ENCODE results near the gene GJA8. TPM values are rescaled to one million over a fixed set of nuclear protein-coding genes. Genes with fewer than 3 reads are reported as not detected.
"Not testable (repeated sequence)": the region's sequence is repeated elsewhere in the genome, so short reads cannot be mapped to it uniquely, and the experiment has no call there.

The GJA8 gene
- polyA plus RNA-seq (2013, experiment 1 of 2): not detected
- polyA plus RNA-seq (2013, experiment 2 of 2): not detected

GRCh38 chr1:147902253-147902845 is at the start of gene GJA8:
Gene GJA8, plus strand, starts transcription at chr1:147902795. Its CDS starts 5,161 bp downstream, at chr1:147907956.
- Histone ChIP-seq H4K91ac (ENCODE audit: low read depth, low read length, poor library complexity) (no peak within 1 kb of the TSS), H3K18ac (ENCODE audit: low read length) (no peak within 1 kb of the TSS), H3K14ac (ENCODE audit: low read length) (no peak within 1 kb of the TSS), H3K27me3 (ENCODE audit: control insufficient read depth in 3 of 3, insufficient read depth in 3 of 3, low read depth in 1 of 3, low read length in 3 of 3) (peaks cover 0 to 19% (median 3%) of the 10 kb centered on the region in 3 experiments), H3K9ac (ENCODE audit: low read depth, low read length, poor library complexity) (no peak within 1 kb of the TSS), H3K9me3 (replicated peaks in 1 of 2; ENCODE audit: control insufficient read depth in 2 of 2, insufficient read depth in 1 of 2, low read depth in 1 of 2, low read length in 2 of 2) (no peaks in the 10 kb centered on the region), H2BK5ac (ENCODE audit: low read length) (no peak within 1 kb of the TSS), H3K4ac (ENCODE audit: low read length) (no peak within 1 kb of the TSS), H3K79me1 (ENCODE audit: low read depth, low read length) (no peaks in the 10 kb centered on the region), H3K4me2 (ENCODE audit: insufficient read depth, low read length, poor library complexity, severe bottlenecking) (no peak within 1 kb of the TSS), H3K27ac (replicated peaks; ENCODE audit: low read length) (no peak within 1 kb of the TSS), H3K4me1 (ENCODE audit: control insufficient read depth in 2 of 2, insufficient read depth in 1 of 2, low read depth in 1 of 2, low read length in 2 of 2) (peaks cover 5 to 12% of the 10 kb centered on the region in 2 donors), H2BK15ac (ENCODE audit: low read length) (no peak within 1 kb of the TSS), H3K4me3 (ENCODE audit: low read length in 2 of 2) (no peak within 1 kb of the TSS), H3K36me3 (replicated peaks in 1 of 2; ENCODE audit: control insufficient read depth in 2 of 2, insufficient read depth in 2 of 2, low read length in 2 of 2) (no peaks in the 10 kb centered on the region), H3K23ac (ENCODE audit: low read depth, low read length, poor library complexity) (no peak within 1 kb of the TSS), H4K8ac (ENCODE audit: low read depth, low read length) (no peak within 1 kb of the TSS), H2BK12ac (ENCODE audit: low read length) (no peak within 1 kb of the TSS), H2BK120ac (ENCODE audit: low read depth, low read length) (no peak within 1 kb of the TSS), H2AFZ (ENCODE audit: low read length) (no peak within 1 kb of the TSS), H2AK5ac (ENCODE audit: low read depth, low read length) (no peak within 1 kb of the TSS)
- no peak for DNase-seq (ENCODE audit: low spot score)
- no CpG with 5 or more reads among the region's 7 CpGs for WGBS, 2 donors (ENCODE audit: extremely low coverage in 2 of 2, insufficient read length in 2 of 2, insufficient replicate concordance in 1 of 2)

GRCh38 chr1:147853391-147853790 is 49.2 kb upstream of the GJA8 start:
- H3K18ac ChIP-seq (ENCODE audit: low read length): no peak overlapping the region
- no CpG with 5 or more reads among the region's 3 CpGs for WGBS, 2 donors (ENCODE audit: extremely low coverage in 2 of 2, insufficient read length in 2 of 2, insufficient replicate concordance in 1 of 2)

GRCh38 chr1:147854989-147855388 is 47.6 kb upstream of the GJA8 start:
- not testable (repeated sequence) for H2BK5ac ChIP-seq (ENCODE audit: low read length); H3K9me3 ChIP-seq (replicated peaks in 1 of 2; ENCODE audit: control insufficient read depth in 2 of 2, insufficient read depth in 1 of 2, low read depth in 1 of 2, low read length in 2 of 2); H2BK12ac ChIP-seq (ENCODE audit: low read length); H3K18ac ChIP-seq (ENCODE audit: low read length); H3K36me3 ChIP-seq (replicated peaks in 1 of 2; ENCODE audit: control insufficient read depth in 2 of 2, insufficient read depth in 2 of 2, low read length in 2 of 2); H3K23ac ChIP-seq (ENCODE audit: low read depth, low read length, poor library complexity); H3K4me3 ChIP-seq (ENCODE audit: low read length in 2 of 2); H2BK15ac ChIP-seq (ENCODE audit: low read length); H3K4ac ChIP-seq (ENCODE audit: low read length); H2AK5ac ChIP-seq (ENCODE audit: low read depth, low read length); H3K27ac ChIP-seq (replicated peaks; ENCODE audit: low read length); H4K8ac ChIP-seq (ENCODE audit: low read depth, low read length); H3K4me1 ChIP-seq (ENCODE audit: control insufficient read depth in 2 of 2, insufficient read depth in 1 of 2, low read depth in 1 of 2, low read length in 2 of 2); H2BK120ac ChIP-seq (ENCODE audit: low read depth, low read length); H3K9ac ChIP-seq (ENCODE audit: low read depth, low read length, poor library complexity); H3K27me3 ChIP-seq (ENCODE audit: control insufficient read depth in 3 of 3, insufficient read depth in 3 of 3, low read depth in 1 of 3, low read length in 3 of 3); H3K4me2 ChIP-seq (ENCODE audit: insufficient read depth, low read length, poor library complexity, severe bottlenecking); H3K14ac ChIP-seq (ENCODE audit: low read length); DNase-seq (ENCODE audit: low spot score); H4K91ac ChIP-seq (ENCODE audit: low read depth, low read length, poor library complexity); H3K79me1 ChIP-seq (ENCODE audit: low read depth, low read length)
- no CpG with 5 or more reads among the region's 4 CpGs for WGBS, 2 donors (ENCODE audit: extremely low coverage in 2 of 2, insufficient read length in 2 of 2, insufficient replicate concordance in 1 of 2)
- H2AFZ ChIP-seq (ENCODE audit: low read length): peak overlapping the region; percentile 49

More at GRCh38 chr1:147853391-147853790, 49.2 kb upstream of the GJA8 start:
- no peak overlapping the region for H2AK5ac ChIP-seq (ENCODE audit: low read depth, low read length)
- no peaks in the 10 kb centered on the region for H3K9me3 ChIP-seq (replicated peaks in 1 of 2; ENCODE audit: control insufficient read depth in 2 of 2, insufficient read depth in 1 of 2, low read depth in 1 of 2, low read length in 2 of 2)
- no peak overlapping the region for H2BK5ac ChIP-seq (ENCODE audit: low read length)
- no peak overlapping the region for H3K23ac ChIP-seq (ENCODE audit: low read depth, low read length, poor library complexity)
- H3K4me3 ChIP-seq (ENCODE audit: low read length in 2 of 2): no peak overlapping the region
- H2AFZ ChIP-seq (ENCODE audit: low read length): peak overlapping the region; percentile 74
- no peaks in the 10 kb centered on the region for H3K36me3 ChIP-seq (replicated peaks in 1 of 2; ENCODE audit: control insufficient read depth in 2 of 2, insufficient read depth in 2 of 2, low read length in 2 of 2)
- no peak overlapping the region for H3K4me2 ChIP-seq (ENCODE audit: insufficient read depth, low read length, poor library complexity, severe bottlenecking)
- no peaks in the 10 kb centered on the region for H3K27me3 ChIP-seq (ENCODE audit: control insufficient read depth in 3 of 3, insufficient read depth in 3 of 3, low read depth in 1 of 3, low read length in 3 of 3)
- no peak overlapping the region for H3K27ac ChIP-seq (replicated peaks; ENCODE audit: low read length)
- H2BK120ac ChIP-seq (ENCODE audit: low read depth, low read length): no peak overlapping the region
- no peak overlapping the region for H3K14ac ChIP-seq (ENCODE audit: low read length)
- no peaks in the 10 kb centered on the region for H3K79me1 ChIP-seq (ENCODE audit: low read depth, low read length)
- H3K9ac ChIP-seq (ENCODE audit: low read depth, low read length, poor library complexity): no peak overlapping the region
- peaks cover 1 to 8% of the 10 kb centered on the region in 2 donors for H3K4me1 ChIP-seq (ENCODE audit: control insufficient read depth in 2 of 2, insufficient read depth in 1 of 2, low read depth in 1 of 2, low read length in 2 of 2)
- no peak overlapping the region for H2BK15ac ChIP-seq (ENCODE audit: low read length)
- no peak for DNase-seq (ENCODE audit: low spot score)
- H4K8ac ChIP-seq (ENCODE audit: low read depth, low read length): no peak overlapping the region
- no peak overlapping the region for H4K91ac ChIP-seq (ENCODE audit: low read depth, low read length, poor library complexity)
- H3K4ac ChIP-seq (ENCODE audit: low read length): no peak overlapping the region
- H2BK12ac ChIP-seq (ENCODE audit: low read length): no peak overlapping the region

DNA sequence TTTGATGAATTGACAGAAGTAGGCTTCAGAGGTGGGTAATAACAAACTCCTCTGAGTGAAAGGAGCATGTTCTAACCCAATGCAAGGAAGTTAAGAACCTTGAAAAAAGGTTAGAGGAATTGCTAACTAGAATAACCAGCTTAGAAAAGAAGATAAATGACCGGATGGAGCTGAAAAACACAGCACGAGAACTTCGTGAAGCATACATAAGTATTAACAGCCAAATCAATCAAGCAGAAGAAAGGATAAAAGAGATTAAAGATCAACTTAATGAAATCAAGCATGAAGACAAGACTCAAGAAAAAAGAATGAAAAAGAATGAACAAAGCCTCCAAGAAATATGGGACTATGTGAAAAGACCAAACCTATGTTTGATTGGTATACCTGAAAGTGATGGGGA is 46.6 kb upstream of the GJA8 start:
- DNase-seq (ENCODE audit: low spot score); H4K8ac ChIP-seq (ENCODE audit: low read depth, low read length); H3K23ac ChIP-seq (ENCODE audit: low read depth, low read length, poor library complexity); H3K27me3 ChIP-seq (ENCODE audit: control insufficient read depth in 3 of 3, insufficient read depth in 3 of 3, low read depth in 1 of 3, low read length in 3 of 3); H2AFZ ChIP-seq (ENCODE audit: low read length); H3K18ac ChIP-seq (ENCODE audit: low read length); H3K4me1 ChIP-seq (ENCODE audit: control insufficient read depth in 2 of 2, insufficient read depth in 1 of 2, low read depth in 1 of 2, low read length in 2 of 2); H4K91ac ChIP-seq (ENCODE audit: low read depth, low read length, poor library complexity); H3K4me2 ChIP-seq (ENCODE audit: insufficient read depth, low read length, poor library complexity, severe bottlenecking); H3K79me1 ChIP-seq (ENCODE audit: low read depth, low read length); H2BK120ac ChIP-seq (ENCODE audit: low read depth, low read length); H3K14ac ChIP-seq (ENCODE audit: low read length); H3K4ac ChIP-seq (ENCODE audit: low read length); H2BK15ac ChIP-seq (ENCODE audit: low read length); H2BK12ac ChIP-seq (ENCODE audit: low read length); H2BK5ac ChIP-seq (ENCODE audit: low read length); H3K27ac ChIP-seq (replicated peaks; ENCODE audit: low read length); H3K4me3 ChIP-seq (ENCODE audit: low read length in 2 of 2); H3K9me3 ChIP-seq (replicated peaks in 1 of 2; ENCODE audit: control insufficient read depth in 2 of 2, insufficient read depth in 1 of 2, low read depth in 1 of 2, low read length in 2 of 2); H3K9ac ChIP-seq (ENCODE audit: low read depth, low read length, poor library complexity); H2AK5ac ChIP-seq (ENCODE audit: low read depth, low read length); H3K36me3 ChIP-seq (replicated peaks in 1 of 2; ENCODE audit: control insufficient read depth in 2 of 2, insufficient read depth in 2 of 2, low read length in 2 of 2): not testable (repeated sequence)
- no CpG with 5 or more reads among the region's 3 CpGs for WGBS, 2 donors (ENCODE audit: extremely low coverage in 2 of 2, insufficient read length in 2 of 2, insufficient replicate concordance in 1 of 2)
